Activated CD8-positive, alpha-beta memory T cell treated with anti-CD3 and anti-CD28 coated beads, Interleukin-2, amount 50 U/mL, for 48 hours (primary cell): Measurements from ENCODE around the gene HAUS8.
A peak's percentile ranks its signal among the peaks of the same experiment; 100 is the strongest.
"Not testable (repeated sequence)": the region's sequence is repeated elsewhere in the genome, so short reads cannot be mapped to it uniquely, and the experiment has no call there.

Experiments
- DNase-seq: peaks from one replicate; pipeline ENCODE4 v3.0.0-alpha.2; 2020

HAUS8 gene

DNA sequence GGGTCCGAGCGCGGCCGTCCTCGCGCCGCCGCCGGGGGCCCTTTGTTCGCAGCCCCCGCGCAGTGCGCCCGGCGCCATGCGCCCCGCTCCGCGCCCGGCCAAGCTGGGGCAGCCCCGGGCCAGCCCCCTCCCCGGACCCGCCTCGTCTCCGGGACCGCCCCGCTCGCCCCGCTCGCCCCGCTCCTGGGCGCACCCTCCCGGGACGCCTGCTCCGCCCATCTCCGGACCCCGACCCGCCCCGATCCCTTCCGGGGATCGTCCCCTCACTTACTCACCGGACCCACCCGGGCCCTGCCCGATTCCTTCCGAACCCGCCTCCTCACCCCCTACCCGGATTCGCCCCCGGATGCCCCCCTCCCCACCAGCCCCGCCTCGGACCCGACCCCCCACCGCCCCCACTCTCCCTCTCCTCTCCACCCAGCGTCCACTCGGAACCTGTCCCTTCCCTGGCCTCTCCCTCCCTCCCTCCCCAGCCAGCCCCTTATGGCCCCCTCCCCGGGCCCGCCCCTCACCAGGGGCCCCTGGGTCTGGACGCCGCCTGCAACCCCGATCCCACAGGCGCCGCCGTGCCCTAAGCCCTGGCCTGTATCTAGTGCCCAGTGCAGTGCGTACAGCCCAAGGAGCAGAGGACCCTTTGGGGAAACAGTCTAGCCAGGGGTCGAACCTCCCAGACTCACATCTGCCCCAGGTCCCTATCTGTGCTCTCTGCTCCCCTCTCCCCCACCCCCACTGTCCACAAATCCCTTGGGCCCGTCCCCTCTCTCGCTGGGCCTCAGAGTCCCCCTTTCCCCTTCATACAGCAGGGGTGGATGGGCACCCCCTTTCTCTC is 48.3 kb downstream of the HAUS8 start, which contains the start of gene CPAMD8:
Gene CPAMD8 (minus strand): TSS at position 105 of the 829 bp plus-strand sequence. CDS start 168 bp downstream, outside the sequence.
- no peak for DNase-seq

GRCh38 chr19:17025991-17026658 is 49.1 kb downstream of the HAUS8 start:
- DNase-seq, result no peak

GRCh38 chr19:17025361-17025760 is 49.9 kb downstream of the HAUS8 start:
- no peak for DNase-seq

GRCh38 chr19:17024941-17025340 is 50.3 kb downstream of the HAUS8 start:
- not testable (repeated sequence) for DNase-seq

DNA sequence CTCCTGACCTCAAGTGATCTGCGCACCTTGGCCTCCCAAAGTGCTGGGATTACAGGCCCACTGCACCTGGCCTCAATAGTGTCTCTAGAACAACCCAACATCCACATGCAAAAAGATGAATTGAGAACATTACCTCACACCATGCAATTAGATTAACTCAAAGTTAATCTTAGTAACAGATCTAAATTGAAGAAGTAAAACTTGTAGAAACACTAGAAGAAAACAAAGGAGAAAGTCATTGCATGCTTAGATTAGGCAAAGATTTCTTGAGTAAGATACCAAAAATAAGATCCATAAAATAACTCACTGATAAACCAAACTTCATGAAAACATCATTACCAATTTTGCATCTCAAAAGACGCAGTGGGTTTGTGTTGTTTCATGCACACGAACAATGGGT is 51.4 kb downstream of the HAUS8 start:
- DNase-seq, result no peak

DNA sequence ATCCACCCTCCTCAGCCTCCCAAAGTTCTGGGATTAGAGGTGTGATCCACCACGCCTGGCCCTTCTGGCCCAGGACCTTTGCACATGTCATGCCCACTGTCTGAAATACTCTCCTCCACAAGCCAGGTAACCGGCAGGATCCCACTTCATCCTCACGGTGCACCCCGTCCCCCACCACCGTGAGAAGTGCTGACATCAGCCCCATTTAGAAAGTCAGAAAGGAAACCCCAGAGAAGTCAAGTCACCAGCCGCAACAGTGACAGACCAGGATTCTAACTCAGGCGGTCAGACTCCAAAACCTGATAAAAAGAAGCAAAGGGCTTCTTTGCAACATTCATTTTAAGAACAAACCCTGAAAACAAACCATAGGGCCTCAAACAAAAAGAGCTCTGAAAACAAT is 52.5 kb downstream of the HAUS8 start:
- DNase-seq, result no peak

- DNase-seq, result no peak
These were observed 53.3 kb downstream of the HAUS8 start for GRCh38 chr19:17021793-17022590.

GRCh38 chr19:17021328-17021727 is 53.9 kb downstream of the HAUS8 start:
- no peak for DNase-seq

- no peak for DNase-seq
These were observed 54.4 kb downstream of the HAUS8 start for GRCh38 chr19:17020823-17021222.

DNA sequence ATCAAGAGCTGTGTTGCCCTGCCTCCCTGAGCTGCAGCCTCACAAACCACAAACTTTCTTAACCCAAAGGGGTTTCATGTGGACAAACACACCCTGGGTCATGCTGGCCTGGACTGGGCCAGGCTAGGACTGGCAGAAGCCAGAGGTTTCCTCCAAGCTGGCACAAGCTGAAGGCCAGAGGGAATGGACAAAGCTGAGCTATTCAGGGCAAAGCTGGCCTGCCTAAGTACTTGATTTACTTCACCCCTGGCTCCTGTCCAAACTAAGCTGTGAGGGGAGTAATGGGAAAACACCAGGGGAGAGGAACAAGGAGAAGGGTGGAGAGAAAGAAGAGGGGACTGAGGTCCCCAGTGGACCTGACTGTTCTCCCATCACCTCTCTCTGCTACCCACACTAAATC is 54.9 kb downstream of the HAUS8 start:
- DNase-seq, result no peak

DNA sequence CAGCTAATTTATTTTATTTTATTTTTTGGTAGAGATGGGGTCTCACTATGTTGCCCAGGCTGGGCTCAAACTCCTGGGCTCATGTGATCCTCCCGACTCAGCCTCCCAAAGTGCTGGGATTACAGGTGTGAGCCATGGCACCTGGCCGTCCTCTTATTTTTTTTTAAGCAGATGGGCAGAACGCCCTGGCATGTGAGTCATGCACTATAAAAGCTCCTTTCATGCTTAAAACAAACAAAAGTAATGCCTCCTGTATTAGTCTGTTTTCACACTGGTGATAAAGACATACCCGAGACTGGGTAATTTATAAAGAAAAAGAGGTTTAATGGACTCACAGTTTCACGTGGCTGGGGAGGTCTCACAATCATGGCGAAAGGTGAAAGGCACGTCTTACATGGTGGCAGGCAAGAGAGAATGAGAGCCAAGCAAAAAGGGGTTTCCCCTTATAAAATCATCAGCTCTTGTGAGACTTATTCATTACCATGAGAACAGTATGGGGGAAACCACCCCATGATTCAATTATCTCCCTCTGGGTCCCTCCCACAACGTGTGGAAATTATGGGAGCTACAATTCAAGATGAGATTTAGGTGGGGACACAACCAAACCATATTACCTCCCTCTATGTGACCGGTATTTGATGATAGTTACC is 60.9 kb downstream of the HAUS8 start:
- not testable (repeated sequence) for DNase-seq

DNA sequence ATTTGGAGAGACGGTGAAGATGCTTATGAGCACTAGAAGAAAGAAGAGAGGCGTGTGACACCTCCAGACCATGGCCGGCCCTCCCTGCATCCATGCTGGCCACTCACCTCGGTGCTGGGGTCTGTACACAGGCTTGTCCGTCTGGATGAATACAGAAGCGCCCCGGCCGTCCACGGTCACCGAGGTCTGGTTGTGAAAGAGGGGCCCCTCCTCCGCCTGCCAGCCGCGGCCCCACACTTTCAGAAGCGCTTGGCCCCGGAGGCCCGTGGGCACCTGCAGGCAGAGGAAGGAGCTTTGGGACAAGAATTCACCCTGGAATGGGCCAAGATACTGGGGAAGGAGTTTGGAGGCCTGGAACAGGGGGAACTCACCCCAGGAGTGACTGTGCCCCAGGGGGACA is 63.8 kb downstream of the HAUS8 start:
- no peak for DNase-seq

DNA sequence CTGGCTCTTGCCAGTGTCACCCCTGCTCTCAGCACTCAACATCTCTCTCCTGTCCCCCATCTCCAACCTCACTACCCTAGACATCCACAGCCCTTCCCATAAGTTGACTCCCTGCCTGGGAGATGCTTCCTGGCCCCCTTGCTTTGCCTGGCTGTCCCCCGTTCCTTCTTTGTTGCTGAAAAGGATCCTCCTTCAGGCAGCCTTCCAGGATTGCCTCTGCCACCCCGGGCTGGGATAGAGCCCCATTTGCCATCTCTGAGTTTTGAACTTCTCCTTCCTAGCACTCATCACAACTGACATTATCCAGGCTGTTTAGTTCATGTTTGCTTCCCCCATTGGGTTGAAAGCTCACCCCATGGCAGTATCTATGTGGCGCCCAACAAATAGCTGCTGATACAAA is 68.7 kb downstream of the HAUS8 start:
- DNase-seq, result no peak

DNA sequence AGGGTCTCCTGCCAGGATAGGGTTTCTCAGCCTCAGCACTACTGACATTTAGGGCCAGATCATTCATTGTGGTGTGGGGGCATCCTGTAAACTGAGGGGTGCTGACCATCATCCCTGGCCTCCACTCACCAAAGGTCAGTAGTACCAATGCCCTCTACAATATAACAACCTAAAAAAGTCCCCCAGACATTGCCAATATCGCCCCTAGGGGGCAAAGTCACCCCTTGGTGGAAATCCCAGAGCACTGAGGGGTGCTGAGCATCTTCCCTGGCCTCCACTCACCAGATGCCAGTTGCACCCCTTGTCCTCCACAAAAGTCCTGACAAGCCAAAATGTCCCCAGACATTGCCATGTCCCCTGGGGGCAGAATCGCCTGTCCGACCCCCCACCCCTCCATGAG is 70.3 kb downstream of the HAUS8 start:
- DNase-seq, result no peak

DNA sequence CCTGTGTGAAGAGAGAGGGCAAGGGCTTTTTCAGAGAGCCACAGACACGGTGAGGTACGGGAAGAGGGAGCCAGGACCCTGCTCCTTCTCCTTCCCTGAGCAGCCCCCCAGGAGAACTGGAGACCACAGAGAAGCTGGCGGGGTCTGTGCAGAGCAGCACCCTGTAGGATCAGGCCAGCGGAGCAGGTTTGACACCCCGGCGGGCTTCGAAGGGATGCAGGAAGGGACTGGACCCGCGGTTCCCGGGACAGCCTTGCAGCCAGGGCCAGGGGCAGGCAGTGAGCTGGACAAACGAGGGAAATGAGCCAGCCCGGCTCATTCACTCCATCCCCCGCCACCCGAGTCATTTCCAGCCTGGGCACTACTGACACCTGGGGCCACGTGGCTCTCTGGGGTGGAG is 70.9 kb downstream of the HAUS8 start:
- DNase-seq, result no peak

GRCh38 chr19:17002455-17002854 is 72.8 kb downstream of the HAUS8 start:
- no peak for DNase-seq

DNA sequence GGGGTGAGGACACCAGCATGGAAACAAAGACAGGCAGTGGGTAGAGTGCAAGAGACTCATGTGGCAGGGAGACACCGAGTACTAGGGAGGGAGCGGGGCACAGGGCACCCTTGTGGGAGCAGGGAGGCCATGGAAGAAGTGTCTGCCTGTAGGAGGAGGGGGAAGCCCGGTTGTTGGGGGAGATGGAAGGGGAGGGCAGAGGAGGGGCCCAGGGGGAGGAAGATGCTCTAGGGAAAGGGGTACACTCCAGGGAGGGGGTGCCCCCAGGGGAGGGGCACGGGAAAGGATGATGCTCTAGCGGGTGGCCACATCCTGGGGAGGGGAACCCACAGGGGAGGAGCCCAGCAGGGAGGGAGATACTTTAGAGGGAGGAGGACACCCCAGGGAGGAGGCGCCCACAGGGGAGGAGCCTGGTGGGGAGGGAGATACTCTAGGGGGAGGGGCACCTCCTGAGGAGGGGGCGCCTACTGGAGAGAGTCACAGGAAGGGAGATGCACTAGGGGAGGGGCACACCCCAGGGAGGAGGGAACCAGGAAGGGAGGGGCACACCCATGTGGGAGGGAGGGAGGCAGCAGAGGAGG is 73.6 kb downstream of the HAUS8 start:
- peak; percentile 71 for DNase-seq
